HG03558 (cell line): ENCODE results near the gene THNSL1.

ENCODE experiments used
- ATAC-seq: cut with Tn5 transposase; IDR thresholded peaks from one replicate; pipeline ENCODE4 v1.9.1; 2021; ENCODE audit warnings: moderate number of reproducible peaks; ENCODE audit not compliant: unreplicated experiment; ENCODE audit errors: extremely low read depth

Gene THNSL1

GRCh38 chr10:25052012-25052411 is 35.6 kb downstream of the THNSL1 start:
- no peak for ATAC-seq

GRCh38 chr10:25056726-25057125 is 40.3 kb downstream of the THNSL1 start:
- ATAC-seq, result no peak

GRCh38 chr10:25057886-25058285 is 41.5 kb downstream of the THNSL1 start:
- ATAC-seq, result no peak

GRCh38 chr10:25059990-25060389 is 43.6 kb downstream of the THNSL1 start:
- no peak for ATAC-seq

- ATAC-seq, result no peak
Observed at GRCh38 chr10:25061125-25061524, 44.7 kb downstream of the THNSL1 start.

- ATAC-seq, result no peak
Observed at GRCh38 chr10:25061711-25062449, 45.5 kb downstream of the THNSL1 start.

- no peak for ATAC-seq
Observed at GRCh38 chr10:25063157-25063556, 46.7 kb downstream of the THNSL1 start.

- no peak for ATAC-seq
Observed at GRCh38 chr10:25063644-25064043, 47.2 kb downstream of the THNSL1 start.

- ATAC-seq, result no peak
Observed at GRCh38 chr10:25064401-25064800, 48.0 kb downstream of the THNSL1 start.

- no peak for ATAC-seq
Observed at GRCh38 chr10:25065761-25066476, 49.5 kb downstream of the THNSL1 start.

GRCh38 chr10:25068152-25069058 is 52.0 kb downstream of the THNSL1 start:
- no peak for ATAC-seq

- no peak for ATAC-seq
Observed at GRCh38 chr10:25071227-25071626, 54.8 kb downstream of the THNSL1 start.

- no peak for ATAC-seq
Observed at GRCh38 chr10:25072786-25073185, 56.4 kb downstream of the THNSL1 start.

- no peak for ATAC-seq
Observed at GRCh38 chr10:25075825-25076224, 59.4 kb downstream of the THNSL1 start.
